ENCODE measurements around the gene GJB2.

DNA sequence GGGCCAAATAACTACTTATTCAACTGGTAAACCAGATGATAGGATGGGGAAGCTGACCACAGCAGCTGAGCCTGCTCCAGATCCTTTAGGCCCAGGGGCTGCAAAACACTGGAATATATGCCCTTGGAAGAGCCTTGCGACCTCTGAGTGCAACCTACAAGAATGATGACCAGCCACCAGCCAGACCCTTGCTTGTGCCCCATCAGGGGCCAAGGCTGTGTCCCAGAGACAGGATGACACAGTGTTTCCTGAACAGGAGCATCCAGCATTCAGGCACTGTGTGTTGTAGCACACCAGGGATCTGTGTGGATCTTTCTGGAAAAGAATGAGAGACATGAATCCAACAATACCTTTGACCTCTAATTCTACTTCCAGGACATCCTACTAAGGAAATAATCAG, 46.4 kb downstream of the GJB2 start:
- TF ChIP-seq, protein P1, sequence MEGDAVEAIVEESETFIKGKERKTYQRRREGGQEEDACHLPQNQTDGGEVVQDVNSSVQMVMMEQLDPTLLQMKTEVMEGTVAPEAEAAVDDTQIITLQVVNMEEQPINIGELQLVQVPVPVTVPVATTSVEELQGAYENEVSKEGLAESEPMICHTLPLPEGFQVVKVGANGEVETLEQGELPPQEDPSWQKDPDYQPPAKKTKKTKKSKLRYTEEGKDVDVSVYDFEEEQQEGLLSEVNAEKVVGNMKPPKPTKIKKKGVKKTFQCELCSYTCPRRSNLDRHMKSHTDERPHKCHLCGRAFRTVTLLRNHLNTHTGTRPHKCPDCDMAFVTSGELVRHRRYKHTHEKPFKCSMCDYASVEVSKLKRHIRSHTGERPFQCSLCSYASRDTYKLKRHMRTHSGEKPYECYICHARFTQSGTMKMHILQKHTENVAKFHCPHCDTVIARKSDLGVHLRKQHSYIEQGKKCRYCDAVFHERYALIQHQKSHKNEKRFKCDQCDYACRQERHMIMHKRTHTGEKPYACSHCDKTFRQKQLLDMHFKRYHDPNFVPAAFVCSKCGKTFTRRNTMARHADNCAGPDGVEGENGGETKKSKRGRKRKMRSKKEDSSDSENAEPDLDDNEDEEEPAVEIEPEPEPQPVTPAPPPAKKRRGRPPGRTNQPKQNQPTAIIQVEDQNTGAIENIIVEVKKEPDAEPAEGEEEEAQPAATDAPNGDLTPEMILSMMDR (IDR thresholded peaks at IDR 0.05; ENCODE audit: insufficient read depth, low read depth, low read length), result no peak
- TF ChIP-seq EZH2 (IDR thresholded peaks at IDR 0.05; ENCODE audit: insufficient read depth, low read length), result no peak
